Ecto neural progenitor cell (in vitro differentiated cells): ENCODE results near the gene TNPO2.
A peak's percentile ranks its signal among the peaks of the same experiment; 100 is the strongest.
"Not testable (repeated sequence)": the region's sequence is repeated elsewhere in the genome, so short reads cannot be mapped to it uniquely, and the experiment has no call there.

ENCODE experiments used
- DNase-seq: peaks from one replicate; pipeline ENCODE4 v3.0.0-alpha.2; 2018; ENCODE audit warnings: low spot score

The TNPO2 gene

GRCh38 chr19:12736995-12737834 is 13.5 kb upstream of the TNPO2 start, which contains the start of gene GET3:
TSS of gene GET3 (plus strand) at chr19:12737497. CDS start at chr19:12737506, 9 bp downstream.
- peak; percentile 94 for DNase-seq

- no peak for DNase-seq
Measured at GRCh38 chr19:12733369-12734214, 9.9 kb upstream of the TNPO2 start.

- no peak for DNase-seq
Measured at GRCh38 chr19:12731337-12731736, 7.6 kb upstream of the TNPO2 start.

GRCh38 chr19:12730064-12730463 is 6.3 kb upstream of the TNPO2 start:
- no peak for DNase-seq

- no peak for DNase-seq
Measured at GRCh38 chr19:12727745-12728433, 4.2 kb upstream of the TNPO2 start.

- DNase-seq = no peak
Measured at GRCh38 chr19:12726988-12727316, 3.2 kb upstream of the TNPO2 start.

GRCh38 chr19:12725612-12726011 is 1.9 kb upstream of the TNPO2 start:
- DNase-seq = not testable (repeated sequence)

- DNase-seq = no peak
Measured at GRCh38 chr19:12723381-12723640, 421 bp downstream of the TNPO2 start.

GRCh38 chr19:12722566-12723380 is 959 bp downstream of the TNPO2 start:
- DNase-seq = peak; percentile 96

- DNase-seq = peak; percentile 88
Measured at GRCh38 chr19:12721656-12722565, 1.8 kb downstream of the TNPO2 start.

- DNase-seq = peak; percentile 64
Measured at GRCh38 chr19:12720851-12721655, 2.7 kb downstream of the TNPO2 start.

GRCh38 chr19:12720296-12720695 is 3.4 kb downstream of the TNPO2 start:
- DNase-seq = no peak

GRCh38 chr19:12715929-12716328 is 7.8 kb downstream of the TNPO2 start:
- DNase-seq = no peak

- DNase-seq = no peak
Measured at GRCh38 chr19:12715102-12715501, 8.6 kb downstream of the TNPO2 start.

- DNase-seq = not testable (repeated sequence)
Measured at GRCh38 chr19:12713304-12713703, 10.4 kb downstream of the TNPO2 start.

- DNase-seq = not testable (repeated sequence)
Measured at GRCh38 chr19:12712077-12712476, 11.7 kb downstream of the TNPO2 start.

GRCh38 chr19:12711187-12711586 is 12.5 kb downstream of the TNPO2 start:
- DNase-seq = no peak

- DNase-seq = no peak
Measured at GRCh38 chr19:12708641-12709040, 15.1 kb downstream of the TNPO2 start.

GRCh38 chr19:12706332-12706718 is 17.4 kb downstream of the TNPO2 start:
- DNase-seq = no peak
